Activated CD4-positive, CD25-positive, alpha-beta regulatory T cell treated with anti-CD3 and anti-CD28 coated beads, Interleukin-2, amount 50 U/mL, for 24 hours (primary cell): ENCODE measurements around the gene PTGIS.

Experiments
- ATAC-seq, 2 donors: fragments of 150-1000 bp; cut with Tn5 transposase; one replicate each; pipeline ENCODE4 v1.10.0; 2021; ENCODE audit warnings: mild to moderate bottlenecking in 1 of 2, moderate library complexity in 1 of 2

PTGIS gene

GRCh38 chr20:49595811-49596561 is 28.0 kb upstream of the PTGIS start:
- ATAC-seq, result peak; percentile 44 to 49

- no peak for ATAC-seq
These were observed 27.4 kb upstream of the PTGIS start for GRCh38 chr20:49595346-49595745.

- ATAC-seq, result no peak
These were observed 27.0 kb upstream of the PTGIS start for GRCh38 chr20:49594931-49595315.

- peak; percentile 77 to 79 for ATAC-seq
These were observed 26.4 kb upstream of the PTGIS start for GRCh38 chr20:49594143-49594930.

GRCh38 chr20:49593466-49594142 is 25.7 kb upstream of the PTGIS start:
- ATAC-seq, result no peak

- no peak for ATAC-seq
These were observed 24.2 kb upstream of the PTGIS start for GRCh38 chr20:49592120-49592519.

GRCh38 chr20:49591217-49591865 is 23.4 kb upstream of the PTGIS start:
- peak; percentile 49 to 50 for ATAC-seq

- ATAC-seq, result no peak
These were observed 22.5 kb upstream of the PTGIS start for GRCh38 chr20:49590163-49591017.

- no peak for ATAC-seq
These were observed 21.8 kb upstream of the PTGIS start for GRCh38 chr20:49589747-49590146.

- ATAC-seq, result no peak
These were observed 19.2 kb upstream of the PTGIS start for GRCh38 chr20:49587111-49587570.

GRCh38 chr20:49585585-49586245 is 17.8 kb upstream of the PTGIS start:
- ATAC-seq, result no peak

GRCh38 chr20:49584418-49585382 is 16.8 kb upstream of the PTGIS start:
- no peak for ATAC-seq

GRCh38 chr20:49583669-49584417 is 15.9 kb upstream of the PTGIS start:
- no peak for ATAC-seq

GRCh38 chr20:49583343-49583668 is 15.4 kb upstream of the PTGIS start:
- no peak for ATAC-seq

- no peak for ATAC-seq
These were observed 14.7 kb upstream of the PTGIS start for GRCh38 chr20:49582413-49583334.

GRCh38 chr20:49581482-49581881 is 13.5 kb upstream of the PTGIS start:
- ATAC-seq, result no peak

GRCh38 chr20:49580813-49581174 is 12.9 kb upstream of the PTGIS start:
- no peak for ATAC-seq
